ENCODE results near the gene NOL4L. TPM values are rescaled to one million over a fixed set of nuclear protein-coding genes. Genes with fewer than 3 reads are reported as not detected.
A peak's percentile ranks its signal among the peaks of the same experiment; 100 is the strongest.

Gene NOL4L
- total RNA-seq, 1 experiment from 2014 or later, result 40.9 TPM

DNA sequence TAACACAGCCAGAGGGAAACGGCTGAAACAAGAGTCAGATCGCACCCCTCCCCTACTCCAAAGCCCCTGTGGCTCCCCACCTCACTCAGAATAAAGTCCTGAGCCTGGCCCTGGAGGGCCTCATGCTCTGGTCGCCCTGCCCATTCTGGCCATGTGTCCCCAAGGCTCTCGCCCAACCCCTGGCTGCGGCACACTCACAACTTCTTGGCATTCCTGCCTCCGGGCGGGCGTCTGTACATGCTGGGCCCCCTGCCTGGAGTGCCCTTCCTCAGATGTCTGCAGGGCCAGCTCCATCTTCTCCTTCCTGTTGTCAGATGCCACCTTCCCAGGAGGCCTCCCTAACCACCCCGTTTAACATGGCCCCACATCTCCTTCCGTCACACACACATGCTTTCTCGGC lies 17.1 kb upstream of the NOL4L start:
- CTCF ChIA-PET, result no interaction called here
- no peak overlapping the region for H2AFZ ChIP-seq

DNA sequence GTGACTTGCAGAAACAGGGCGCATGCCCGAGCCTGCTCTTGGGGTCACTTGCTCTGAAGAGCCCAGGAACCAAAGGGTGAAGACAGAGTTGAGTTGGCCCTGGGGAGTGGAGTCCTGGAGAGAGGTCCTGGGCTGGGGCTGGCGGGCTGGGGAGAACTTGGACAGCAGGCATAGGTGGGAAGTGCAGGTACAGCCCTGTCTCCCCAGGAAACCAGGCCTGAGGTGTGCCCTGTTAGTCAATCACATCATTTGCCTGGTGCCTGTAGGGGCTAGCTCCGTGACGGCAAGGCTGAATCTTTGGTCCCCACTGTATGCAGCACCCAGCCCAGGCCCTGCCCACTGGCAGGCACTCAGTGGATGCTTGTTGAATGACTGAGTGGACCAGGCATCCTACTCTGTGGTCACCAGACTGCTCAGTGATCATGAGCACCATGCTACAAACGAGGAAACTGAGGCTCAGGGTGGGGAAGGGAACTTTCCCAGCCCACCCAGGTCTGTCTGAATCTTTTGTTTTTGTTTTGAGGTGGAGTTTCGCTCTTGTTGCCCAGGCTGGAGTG lies 15.6 kb upstream of the NOL4L start:
- TF ChIP-seq, protein P1, sequence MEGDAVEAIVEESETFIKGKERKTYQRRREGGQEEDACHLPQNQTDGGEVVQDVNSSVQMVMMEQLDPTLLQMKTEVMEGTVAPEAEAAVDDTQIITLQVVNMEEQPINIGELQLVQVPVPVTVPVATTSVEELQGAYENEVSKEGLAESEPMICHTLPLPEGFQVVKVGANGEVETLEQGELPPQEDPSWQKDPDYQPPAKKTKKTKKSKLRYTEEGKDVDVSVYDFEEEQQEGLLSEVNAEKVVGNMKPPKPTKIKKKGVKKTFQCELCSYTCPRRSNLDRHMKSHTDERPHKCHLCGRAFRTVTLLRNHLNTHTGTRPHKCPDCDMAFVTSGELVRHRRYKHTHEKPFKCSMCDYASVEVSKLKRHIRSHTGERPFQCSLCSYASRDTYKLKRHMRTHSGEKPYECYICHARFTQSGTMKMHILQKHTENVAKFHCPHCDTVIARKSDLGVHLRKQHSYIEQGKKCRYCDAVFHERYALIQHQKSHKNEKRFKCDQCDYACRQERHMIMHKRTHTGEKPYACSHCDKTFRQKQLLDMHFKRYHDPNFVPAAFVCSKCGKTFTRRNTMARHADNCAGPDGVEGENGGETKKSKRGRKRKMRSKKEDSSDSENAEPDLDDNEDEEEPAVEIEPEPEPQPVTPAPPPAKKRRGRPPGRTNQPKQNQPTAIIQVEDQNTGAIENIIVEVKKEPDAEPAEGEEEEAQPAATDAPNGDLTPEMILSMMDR (conservative IDR thresholded peaks at IDR 0.05), result no peak
- TF ChIP-seq EZH2 (IDR thresholded peaks at IDR 0.05; ENCODE audit: low read depth), result no peak
- no peaks in the 10 kb centered on the region for H3F3A ChIP-seq (ENCODE audit: insufficient read depth, low read depth)
- no peaks in the 10 kb centered on the region for H3K36me3 ChIP-seq (ENCODE audit: low read depth)
- no peak overlapping the region for H3K27ac ChIP-seq
- no peaks in the 10 kb centered on the region for H3K27me3 ChIP-seq (ENCODE audit: insufficient read depth, low read depth)
- peaks cover 8% of the 10 kb centered on the region; the same call in 1 of the 2 replicates for H3K4me1 ChIP-seq (replicated peaks; ENCODE audit: insufficient read depth)
- no peaks in the 10 kb centered on the region for H3K9me2 ChIP-seq (ENCODE audit: insufficient read depth)
- H3K79me2 ChIP-seq (ENCODE audit: low read depth), result no peaks in the 10 kb centered on the region
- ChIA-PET CTCF (no interaction called here), POLR2A (ENCODE audit: unreplicated experiment) (no interaction called here)
- no peak for DNase-seq
- H3K4me3 ChIP-seq, result no peak overlapping the region
- intact Hi-C loops (cut with micrococcal nuclease; ENCODE audit: unreplicated experiment), result no loop called here
- no peak overlapping the region for H2AFZ ChIP-seq
- no peak overlapping the region for H3K4me2 ChIP-seq
- H3K9me3 ChIP-seq (ENCODE audit: insufficient read depth, low read depth), result no peaks in the 10 kb centered on the region
- no peaks in the 10 kb centered on the region for H4K20me1 ChIP-seq (ENCODE audit: insufficient read depth)
- BruUV-seq (replicated peaks), result no TSS peak

More for the DNA sequence above, 17.1 kb upstream of the NOL4L start:
- Histone ChIP-seq H3K79me2 (ENCODE audit: low read depth) (no peaks in the 10 kb centered on the region), H3K27ac (no peak overlapping the region), H3K36me3 (ENCODE audit: low read depth) (no peaks in the 10 kb centered on the region), H3K4me2 (no peak overlapping the region), H3F3A (ENCODE audit: insufficient read depth, low read depth) (no peaks in the 10 kb centered on the region), H3K9me2 (ENCODE audit: insufficient read depth) (no peaks in the 10 kb centered on the region), H3K9me3 (ENCODE audit: insufficient read depth, low read depth) (no peaks in the 10 kb centered on the region), H3K4me1 (replicated peaks; ENCODE audit: insufficient read depth) (peaks cover 8% of the 10 kb centered on the region; the same call in 1 of the 2 replicates), H3K4me3 (no peak overlapping the region), H4K20me1 (ENCODE audit: insufficient read depth) (no peaks in the 10 kb centered on the region), H3K27me3 (ENCODE audit: insufficient read depth, low read depth) (no peaks in the 10 kb centered on the region)
- TF ChIP-seq EZH2 (IDR thresholded peaks at IDR 0.05; ENCODE audit: low read depth), result no peak
- TF ChIP-seq, protein P1 (conservative IDR thresholded peaks at IDR 0.05), result no peak
- POLR2A ChIA-PET (ENCODE audit: unreplicated experiment), result interaction anchor here (0.5 to 0.6 kb wide), 2 partner anchors 27 to 36 kb away, joined by 4 to 10 read pairs; no protein-coding TSS in a partner anchor
- no peak for DNase-seq
- intact Hi-C loops (cut with micrococcal nuclease; ENCODE audit: unreplicated experiment), result no loop called here
- BruUV-seq (replicated peaks), result no TSS peak

DNA sequence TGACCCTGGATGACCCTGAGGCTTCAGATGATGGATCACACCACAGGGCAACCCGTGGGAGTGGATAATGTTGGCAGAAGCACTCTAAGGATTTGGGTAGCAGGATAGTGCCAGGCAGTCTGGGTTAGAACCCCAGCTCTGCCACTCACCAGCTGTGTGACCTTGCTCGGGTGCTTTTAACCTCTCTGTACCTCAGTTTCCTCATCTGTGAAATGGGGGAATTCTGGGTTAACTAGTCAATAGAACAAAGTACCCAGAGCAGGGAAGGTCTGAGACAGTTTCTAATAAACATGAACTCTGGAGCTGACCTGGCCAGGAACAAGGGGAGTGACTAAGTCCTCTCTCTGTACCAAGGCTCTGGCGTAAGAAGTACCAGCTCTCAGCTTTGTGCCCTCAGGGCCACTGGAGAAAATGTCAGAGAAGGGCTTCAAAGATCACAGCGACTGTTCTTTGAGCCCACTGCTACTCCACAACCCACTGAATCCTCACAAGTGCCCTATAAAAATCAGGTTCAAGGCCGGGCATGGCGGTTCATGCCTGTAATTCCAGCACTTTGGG lies 14.7 kb upstream of the NOL4L start:
- TF ChIP-seq EZH2 (IDR thresholded peaks at IDR 0.05; ENCODE audit: low read depth), result no peak
- TF ChIP-seq, protein P1 (conservative IDR thresholded peaks at IDR 0.05), result no peak
- CTCF ChIA-PET, result no interaction called here
- Histone ChIP-seq H3K4me2 (no peak overlapping the region), H3K9me2 (ENCODE audit: insufficient read depth) (no peaks in the 10 kb centered on the region), H3K9me3 (ENCODE audit: insufficient read depth, low read depth) (no peaks in the 10 kb centered on the region), H4K20me1 (ENCODE audit: insufficient read depth) (no peaks in the 10 kb centered on the region), H2AFZ (no peak overlapping the region), H3F3A (ENCODE audit: insufficient read depth, low read depth) (no peaks in the 10 kb centered on the region), H3K27ac (no peak overlapping the region), H3K27me3 (ENCODE audit: insufficient read depth, low read depth) (no peaks in the 10 kb centered on the region), H3K4me3 (no peak overlapping the region), H3K4me1 (replicated peaks; ENCODE audit: insufficient read depth) (peaks cover 8% of the 10 kb centered on the region; the same call in 1 of the 2 replicates), H3K79me2 (ENCODE audit: low read depth) (no peaks in the 10 kb centered on the region), H3K36me3 (ENCODE audit: low read depth) (no peaks in the 10 kb centered on the region)
- no TSS peak for BruUV-seq (replicated peaks)
- intact Hi-C loops (cut with micrococcal nuclease; ENCODE audit: unreplicated experiment), result no loop called here
- POLR2A ChIA-PET (ENCODE audit: unreplicated experiment), result no interaction called here
- peak in 1 of 2 experiments; percentile 62 for DNase-seq
